Measurements from ENCODE around the gene CPT2. TPM values are rescaled to one million over a fixed set of nuclear protein-coding genes. Genes with fewer than 3 reads are reported as not detected.

CPT2 gene
- total RNA-seq, 1 donor from 2014 or later: 21.7 TPM

DNA sequence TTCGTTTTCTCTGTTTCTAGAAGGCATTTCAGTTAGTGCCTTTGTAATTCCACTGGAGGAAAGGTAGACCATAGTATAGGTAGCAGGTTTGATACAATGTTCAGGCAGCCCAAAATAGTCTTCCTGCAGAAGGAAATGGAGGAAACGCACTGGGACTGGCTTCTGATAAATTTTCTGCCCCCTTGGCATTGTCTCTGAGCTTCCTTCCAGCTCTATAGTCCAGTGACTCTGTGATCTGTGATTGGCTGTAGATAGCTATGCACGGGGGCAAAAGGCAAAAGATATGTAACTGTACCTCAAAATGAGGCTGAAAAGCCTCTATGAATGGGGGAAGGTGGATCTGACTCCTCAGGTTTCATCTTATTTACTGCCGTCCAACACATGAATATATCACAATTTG, 47.5 kb downstream of the CPT2 start:
- H3K27ac Mint-ChIP-seq (ENCODE audit: unreplicated experiment): no peak overlapping the region
- H3K9me3 Mint-ChIP-seq (ENCODE audit: unreplicated experiment): peaks cover 3% of the 10 kb centered on the region
- no peak overlapping the region for H3K4me3 Mint-ChIP-seq (ENCODE audit: unreplicated experiment)
- peaks cover 9% of the 10 kb centered on the region for H3K36me3 Mint-ChIP-seq (ENCODE audit: unreplicated experiment)
- H3K4me1 Mint-ChIP-seq (ENCODE audit: low read depth, unreplicated experiment): peaks cover 5% of the 10 kb centered on the region
- peaks cover 10% of the 10 kb centered on the region for H3K27me3 Mint-ChIP-seq (ENCODE audit: unreplicated experiment)
- DNase-seq: no peak
- no peak for TF ChIP-seq CTCF (IDR thresholded peaks at IDR 0.05; ENCODE audit: partially characterized antibody, unreplicated experiment)

DNA sequence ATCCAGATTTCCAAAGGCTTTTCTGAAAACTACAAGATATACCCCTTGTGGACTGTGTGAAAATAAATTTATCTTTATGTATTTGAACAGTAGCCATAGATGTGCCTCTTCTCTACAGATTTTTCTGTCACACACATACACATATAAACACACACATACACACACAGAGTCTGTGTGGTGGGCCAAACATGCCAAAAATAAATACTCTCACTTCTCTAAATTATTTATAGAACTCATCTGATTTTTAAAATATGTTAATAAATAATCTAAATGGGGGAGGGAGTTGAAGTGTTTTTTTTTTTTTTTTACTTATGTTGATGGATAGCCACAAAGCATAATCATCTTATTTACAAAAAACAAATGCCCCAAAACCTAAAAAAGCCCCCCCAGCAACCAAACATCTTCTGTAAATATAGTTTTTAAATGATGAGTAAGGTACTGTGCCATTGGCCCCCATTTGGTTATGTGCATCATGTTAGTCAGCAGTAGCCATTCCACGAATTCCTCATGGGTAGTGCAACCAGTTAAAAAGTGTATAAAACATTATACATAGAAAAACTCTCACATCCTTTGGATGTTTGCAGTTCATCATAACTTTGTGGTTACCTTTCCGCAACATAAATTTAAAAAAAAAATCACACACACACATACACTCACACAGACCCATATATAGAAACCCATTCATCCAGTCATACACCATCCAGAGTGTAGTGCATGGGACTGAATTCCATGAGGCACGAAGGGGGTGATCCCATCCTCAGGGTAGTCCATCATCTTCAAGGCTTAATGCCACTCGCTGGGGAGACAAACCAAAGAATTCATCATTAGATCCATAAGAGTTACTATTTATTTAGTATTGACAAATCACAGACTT, 49.9 kb downstream of the CPT2 start:
- Mint-ChIP-seq H3K36me3 (ENCODE audit: unreplicated experiment) (peaks cover 9% of the 10 kb centered on the region), H3K4me3 (ENCODE audit: unreplicated experiment) (no peak overlapping the region), H3K4me1 (ENCODE audit: low read depth, unreplicated experiment) (peaks cover 14% of the 10 kb centered on the region), H3K27me3 (ENCODE audit: unreplicated experiment) (peaks cover 17% of the 10 kb centered on the region), H3K27ac (ENCODE audit: unreplicated experiment) (no peak overlapping the region), H3K9me3 (ENCODE audit: unreplicated experiment) (peaks cover 6% of the 10 kb centered on the region)
- no peak for TF ChIP-seq CTCF (IDR thresholded peaks at IDR 0.05; ENCODE audit: partially characterized antibody, unreplicated experiment)
- no peak for DNase-seq

DNA sequence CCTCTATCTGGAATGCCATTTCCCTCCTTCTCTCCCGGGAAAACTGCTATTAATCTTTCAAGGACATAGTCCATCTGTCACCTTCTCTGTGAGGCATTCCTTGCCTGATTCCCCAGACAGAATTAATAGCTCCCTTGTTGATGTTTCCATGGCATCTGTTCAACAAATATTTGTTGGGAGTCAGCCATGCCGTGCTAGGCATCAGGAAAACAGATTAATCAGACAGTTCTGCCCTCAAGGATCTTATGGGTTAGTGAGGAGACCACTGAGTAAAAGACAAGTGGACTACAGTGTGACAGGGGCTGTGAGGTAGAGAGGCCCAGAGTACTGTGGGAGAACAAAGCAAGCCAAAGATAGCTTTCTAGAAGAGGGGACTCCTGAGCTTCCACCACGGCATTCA, 53.1 kb downstream of the CPT2 start:
- peak overlapping the region; percentile 10 for H3K4me3 Mint-ChIP-seq (ENCODE audit: unreplicated experiment)
- TF ChIP-seq CTCF (IDR thresholded peaks at IDR 0.05; ENCODE audit: partially characterized antibody, unreplicated experiment): no peak
- DNase-seq: no peak
- peaks cover 3% of the 10 kb centered on the region for H3K9me3 Mint-ChIP-seq (ENCODE audit: unreplicated experiment)
- peaks cover 15% of the 10 kb centered on the region for H3K27me3 Mint-ChIP-seq (ENCODE audit: unreplicated experiment)
- H3K27ac Mint-ChIP-seq (ENCODE audit: unreplicated experiment): peak overlapping the region; percentile 41
- peaks cover 14% of the 10 kb centered on the region for H3K4me1 Mint-ChIP-seq (ENCODE audit: low read depth, unreplicated experiment)
- H3K36me3 Mint-ChIP-seq (ENCODE audit: unreplicated experiment): peaks cover 9% of the 10 kb centered on the region

- H3K36me3 Mint-ChIP-seq (ENCODE audit: unreplicated experiment): peaks cover 9% of the 10 kb centered on the region
- peaks cover 15% of the 10 kb centered on the region for H3K27me3 Mint-ChIP-seq (ENCODE audit: unreplicated experiment)
- H3K27ac Mint-ChIP-seq (ENCODE audit: unreplicated experiment): no peak overlapping the region
- DNase-seq: no peak
- no peak overlapping the region for H3K4me3 Mint-ChIP-seq (ENCODE audit: unreplicated experiment)
- TF ChIP-seq CTCF (IDR thresholded peaks at IDR 0.05; ENCODE audit: partially characterized antibody, unreplicated experiment): no peak
- H3K9me3 Mint-ChIP-seq (ENCODE audit: unreplicated experiment): peaks cover 3% of the 10 kb centered on the region
- H3K4me1 Mint-ChIP-seq (ENCODE audit: low read depth, unreplicated experiment): peaks cover 14% of the 10 kb centered on the region
These were observed 53.7 kb downstream of the CPT2 start for GRCh38 chr1:53250325-53250724.

DNA sequence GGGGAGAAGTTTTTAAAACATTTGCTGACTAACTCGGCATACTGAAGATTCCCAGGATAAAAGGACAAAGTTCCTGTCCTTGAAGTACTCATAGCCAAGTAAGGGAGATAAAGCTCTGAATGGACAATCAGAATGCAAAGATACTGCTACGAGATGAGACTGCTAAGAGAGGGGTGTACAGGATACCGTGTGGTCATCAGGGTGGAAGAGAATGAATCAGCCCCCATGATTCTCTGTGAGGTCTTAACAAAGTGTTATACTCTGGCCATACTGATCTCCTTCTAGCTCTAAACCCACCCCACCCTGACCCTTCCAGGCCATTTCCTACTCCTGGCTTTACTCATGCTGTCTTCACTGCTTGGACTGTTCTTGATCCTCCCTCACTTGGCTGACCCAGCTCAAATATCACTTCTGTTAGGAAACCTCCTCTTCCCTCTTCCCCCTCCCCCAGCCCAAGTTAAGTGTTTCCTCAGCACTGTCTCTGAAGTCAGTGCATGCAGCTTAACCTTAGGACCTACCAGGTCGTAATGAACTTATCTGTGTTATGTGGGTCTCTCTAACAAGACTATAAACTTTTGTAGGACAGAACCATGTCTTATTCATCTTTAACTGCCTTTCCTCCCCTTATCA, 57.5 kb downstream of the CPT2 start:
- peaks cover 8% of the 10 kb centered on the region for H3K9me3 Mint-ChIP-seq (ENCODE audit: unreplicated experiment)

More for the DNA sequence above, 57.5 kb downstream of the CPT2 start:
- Mint-ChIP-seq H3K27me3 (ENCODE audit: unreplicated experiment) (peaks cover 9% of the 10 kb centered on the region), H3K36me3 (ENCODE audit: unreplicated experiment) (peaks cover 5% of the 10 kb centered on the region), H3K27ac (ENCODE audit: unreplicated experiment) (no peak overlapping the region), H3K4me3 (ENCODE audit: unreplicated experiment) (no peak overlapping the region), H3K4me1 (ENCODE audit: low read depth, unreplicated experiment) (peaks cover 10% of the 10 kb centered on the region)
- no peak for TF ChIP-seq CTCF (IDR thresholded peaks at IDR 0.05; ENCODE audit: partially characterized antibody, unreplicated experiment)
- no peak for DNase-seq
